DOHH2 (cell line): ENCODE data around the gene GRAPL.
"Not testable (repeated sequence)": the region's sequence is repeated elsewhere in the genome, so short reads cannot be mapped to it uniquely, and the experiment has no call there.

ENCODE experiments used
- H3F3A ChIP-seq: fragments of 200-600 bp; sonication (generic), shearing (Covaris generic); 2 replicates; pipeline ENCODE4 v1.6.0; 2016; ENCODE audit warnings: antibody characterized with exemption, mild to moderate bottlenecking; ENCODE audit not compliant: control insufficient read depth, insufficient read depth
- H3K27ac ChIP-seq: fragments of 200-600 bp; sonication (generic); 2 replicates; pipeline ENCODE4 v1.5.1; 2014; ENCODE audit warnings: low read depth, mild to moderate bottlenecking, low read length, moderate library complexity
- H3K27me3 ChIP-seq: fragments of 200-600 bp; sonication (generic); 2 replicates; pipeline ENCODE4 v1.6.1; 2014; ENCODE audit warnings: mild to moderate bottlenecking, low read length, mixed read lengths; ENCODE audit not compliant: control insufficient read depth
- H3K36me3 ChIP-seq: fragments of 200-600 bp; sonication (generic); 2 replicates; pipeline ENCODE4 v1.6.1; 2014; ENCODE audit warnings: mild to moderate bottlenecking, low read length, moderate library complexity, mixed read lengths; ENCODE audit not compliant: control insufficient read depth
- H3K4me1 ChIP-seq: fragments of 200-600 bp; sonication (generic); 2 replicates; pipeline ENCODE4 v1.6.1; 2014; ENCODE audit warnings: mild to moderate bottlenecking, low read length, mixed read lengths; ENCODE audit not compliant: control insufficient read depth
- H3K4me2 ChIP-seq: fragments of 200-600 bp; sonication (generic); 2 replicates; pipeline ENCODE4 v1.6.0; 2014; ENCODE audit warnings: mild to moderate bottlenecking, low read length, moderate library complexity
- H3K4me3 ChIP-seq: fragments of 200-600 bp; sonication (generic); 2 replicates; pipeline ENCODE4 v1.5.1; 2014; ENCODE audit warnings: mild to moderate bottlenecking, low read length, mixed read lengths
- H3K79me2 ChIP-seq: fragments of 200-600 bp; sonication (generic); 2 replicates; pipeline ENCODE4 v1.6.1; 2014; ENCODE audit warnings: mild to moderate bottlenecking, low read length, mixed read lengths; ENCODE audit not compliant: control insufficient read depth
- H3K9me2 ChIP-seq: fragments of 200-600 bp; sonication (generic); replicated peaks from 2 replicates; pipeline ENCODE4 v1.6.1; 2014; ENCODE audit warnings: mild to moderate bottlenecking, low read length, mixed read lengths; ENCODE audit not compliant: control insufficient read depth
- H3K9me3 ChIP-seq: fragments of 200-600 bp; sonication (generic); 2 replicates; pipeline ENCODE4 v1.6.1; 2014; ENCODE audit warnings: antibody characterized with exemption, low read length, mixed read lengths; ENCODE audit not compliant: control insufficient read depth, insufficient read depth
- H4K20me1 ChIP-seq: fragments of 200-600 bp; sonication (generic); 2 replicates; pipeline ENCODE4 v1.6.0; 2014; ENCODE audit warnings: low read depth, mild to moderate bottlenecking, antibody characterized with exemption, low read length, moderate library complexity; ENCODE audit not compliant: control insufficient read depth, insufficient read depth

Gene GRAPL

GRCh38 chr17:19189781-19190405 is 62.5 kb downstream of the GRAPL start:
- not testable (repeated sequence) for H3K9me3 ChIP-seq, H3F3A ChIP-seq, H3K4me2 ChIP-seq, H3K79me2 ChIP-seq, H3K9me2 ChIP-seq, H3K27me3 ChIP-seq, H3K4me3 ChIP-seq, H3K36me3 ChIP-seq, H4K20me1 ChIP-seq, H3K27ac ChIP-seq, H3K4me1 ChIP-seq

- not testable (repeated sequence) for H3F3A ChIP-seq
- H3K4me3 ChIP-seq, result 0 out of 2 replicates have a peak overlapping the region, but pooled peaks have one; percentile 43
Observed at GRCh38 chr17:19196382-19197204, 69.2 kb downstream of the GRAPL start.

GRCh38 chr17:19202448-19202847 is 75.1 kb downstream of the GRAPL start:
- not testable (repeated sequence) for H4K20me1 ChIP-seq, H3K4me2 ChIP-seq, H3K27me3 ChIP-seq, H3K36me3 ChIP-seq, H3K27ac ChIP-seq, H3F3A ChIP-seq, H3K9me2 ChIP-seq, H3K4me1 ChIP-seq, H3K4me3 ChIP-seq, H3K9me3 ChIP-seq, H3K79me2 ChIP-seq

More at GRCh38 chr17:19196382-19197204, 69.2 kb downstream of the GRAPL start:
- H3K36me3 ChIP-seq, H3K4me1 ChIP-seq, H3K9me3 ChIP-seq, H3K27ac ChIP-seq, H3K27me3 ChIP-seq, H3K79me2 ChIP-seq, H4K20me1 ChIP-seq, H3K9me2 ChIP-seq: not testable (repeated sequence)
- peak overlapping the region; percentile 33; the same call in 1 of the 2 replicates for H3K4me2 ChIP-seq

GRCh38 chr17:19203429-19203828 is 76.0 kb downstream of the GRAPL start:
- H3K27me3 ChIP-seq, H3K4me2 ChIP-seq, H3K9me3 ChIP-seq, H3K4me3 ChIP-seq, H3K27ac ChIP-seq, H3K4me1 ChIP-seq, H4K20me1 ChIP-seq, H3K9me2 ChIP-seq, H3F3A ChIP-seq, H3K79me2 ChIP-seq, H3K36me3 ChIP-seq: not testable (repeated sequence)
